Raji (cell line): Measurements from ENCODE around the gene TIMM22.

Experiments
- POLR2A ChIP-seq: IDR thresholded peaks from 2 replicates; pipeline ENCODE4 v1.6.1; 2011; ENCODE audit warnings: low read depth, low read length, control low read depth; ENCODE audit not compliant: insufficient read depth

TIMM22 gene

DNA sequence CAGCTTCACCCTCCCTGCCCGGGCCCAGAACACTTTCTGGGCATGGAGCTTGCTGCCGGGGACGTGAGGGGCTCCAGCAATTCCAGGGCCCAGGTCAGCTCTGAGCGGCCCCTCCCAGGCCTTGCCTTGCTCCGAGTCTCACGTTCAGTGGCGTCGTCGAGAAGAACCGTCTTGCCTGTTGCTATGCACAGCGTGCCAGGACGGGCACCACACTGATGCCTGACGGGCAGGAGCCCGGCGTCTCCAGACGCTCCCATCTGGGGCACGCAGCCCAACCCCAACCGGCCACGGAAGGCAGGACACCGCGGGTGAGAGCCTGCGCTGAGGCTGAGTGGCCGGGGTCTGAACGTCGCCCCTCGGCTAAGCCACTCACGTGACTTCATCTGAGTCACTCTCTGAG, 27.1 kb downstream of the TIMM22 start:
- no peak for TF ChIP-seq POLR2A

DNA sequence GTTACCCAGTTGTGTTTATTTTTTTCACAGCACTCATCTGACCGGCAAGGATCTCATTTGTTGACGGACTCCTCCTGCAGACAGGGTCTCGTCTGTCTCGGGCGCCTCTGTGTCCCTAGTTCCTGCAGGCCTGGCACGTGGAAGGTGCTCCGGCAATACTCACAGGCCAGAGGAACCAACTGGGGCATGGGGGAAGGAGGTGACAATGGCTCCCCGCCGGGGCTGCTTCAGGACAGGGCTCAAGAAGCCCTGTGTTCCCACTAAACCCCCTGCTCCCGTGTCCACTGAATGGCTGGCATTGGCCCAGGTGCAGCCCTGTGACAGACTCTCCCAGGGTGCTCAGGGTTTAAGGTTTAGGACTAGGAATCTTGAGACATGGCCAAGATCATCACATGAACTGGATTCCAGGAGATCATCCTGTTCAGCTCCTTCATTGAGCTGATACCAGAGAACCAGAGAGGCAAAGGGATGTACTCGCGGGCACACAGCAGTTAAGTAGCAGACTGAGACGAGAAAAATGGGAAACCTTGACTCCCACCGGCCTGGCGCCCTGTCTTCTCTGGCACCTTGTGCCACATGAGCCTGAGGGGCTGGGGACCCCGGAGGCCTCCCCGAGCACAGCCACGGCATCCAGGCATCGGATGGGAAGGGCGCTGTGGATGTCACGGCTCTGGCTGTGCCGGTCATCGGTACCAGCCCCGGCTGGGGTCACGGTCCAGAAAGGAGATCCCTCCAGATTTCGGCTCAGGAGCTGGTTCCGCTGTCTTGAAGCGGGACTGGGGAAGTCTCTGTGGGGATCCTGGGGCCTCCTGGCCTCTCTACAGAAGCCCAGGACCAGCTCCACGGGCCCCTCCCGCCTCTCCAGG, 29.0 kb downstream of the TIMM22 start:
- TF ChIP-seq POLR2A, result no peak

DNA sequence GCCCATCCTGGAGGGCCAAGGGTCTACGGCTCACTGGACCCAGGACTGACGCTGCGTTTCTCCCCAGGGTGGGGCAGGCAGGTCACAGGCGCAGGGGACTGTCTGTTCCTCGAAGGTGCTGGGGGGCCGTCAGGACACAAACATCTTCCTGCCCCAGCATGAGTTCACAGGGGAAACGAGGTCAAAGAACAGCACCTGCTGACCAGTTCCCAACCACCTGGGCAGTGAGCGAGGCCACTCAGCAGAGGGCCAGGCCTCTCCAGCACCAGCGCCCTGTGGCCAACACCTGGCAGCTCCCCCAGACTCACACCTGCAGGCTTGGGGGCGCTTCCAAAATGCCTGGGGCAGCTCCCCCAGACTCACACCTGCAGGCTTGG, 29.7 kb downstream of the TIMM22 start:
- no peak for TF ChIP-seq POLR2A

DNA sequence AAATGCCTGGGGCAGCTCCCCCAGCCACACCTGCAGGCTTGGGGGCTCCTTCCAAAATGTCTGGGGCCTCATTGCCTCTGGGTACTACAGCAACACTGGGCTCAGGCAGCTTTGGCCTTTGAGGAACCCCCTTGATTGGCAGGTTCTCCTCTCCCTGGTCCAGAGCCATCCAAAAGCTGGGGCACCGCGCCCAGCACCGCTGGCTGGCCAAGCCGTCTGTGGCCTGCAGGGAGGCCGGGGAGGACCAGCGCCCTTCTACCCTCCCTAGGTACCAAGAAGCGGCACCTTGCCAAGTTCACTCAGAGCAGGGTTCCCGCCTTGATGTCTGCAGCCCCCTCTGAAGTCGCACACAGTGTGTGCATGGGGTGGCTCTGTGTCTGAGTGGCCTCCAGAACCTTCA, 30.1 kb downstream of the TIMM22 start:
- TF ChIP-seq POLR2A, result no peak

DNA sequence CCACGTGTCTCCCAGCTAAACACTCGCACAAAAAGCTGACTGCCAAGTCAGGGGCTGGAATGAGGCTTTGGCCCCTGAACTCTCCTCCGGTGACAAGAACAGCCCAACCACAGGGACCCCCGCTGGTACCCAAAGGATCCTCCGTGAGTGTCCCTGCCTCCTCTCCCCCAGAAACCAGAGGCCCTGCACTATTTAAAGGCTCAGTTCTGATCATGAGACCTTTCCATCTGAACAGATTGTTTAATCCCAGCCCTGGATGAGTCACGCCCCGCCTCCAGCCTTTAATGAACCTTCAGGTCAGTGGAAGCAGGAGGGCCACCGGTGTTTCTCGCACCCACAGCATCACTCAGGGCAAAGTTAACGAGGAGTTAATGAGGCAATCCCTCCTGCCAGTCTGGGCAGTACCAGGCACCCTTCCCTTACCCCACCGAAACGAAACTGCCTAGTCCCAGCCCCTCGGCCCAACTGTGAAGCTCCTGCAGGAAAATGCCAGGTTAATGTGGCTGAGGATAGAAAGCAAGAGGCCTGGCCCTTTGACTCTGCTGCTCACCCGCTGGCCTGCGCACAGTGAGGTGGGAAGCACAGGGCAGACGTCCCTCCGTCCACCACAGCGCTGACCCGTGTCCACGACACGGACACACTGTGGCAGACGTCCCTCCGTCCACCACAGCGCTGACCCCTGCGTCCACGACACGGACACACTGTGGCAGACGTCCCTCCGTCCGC, 32.4 kb downstream of the TIMM22 start:
- TF ChIP-seq POLR2A, result no peak

DNA sequence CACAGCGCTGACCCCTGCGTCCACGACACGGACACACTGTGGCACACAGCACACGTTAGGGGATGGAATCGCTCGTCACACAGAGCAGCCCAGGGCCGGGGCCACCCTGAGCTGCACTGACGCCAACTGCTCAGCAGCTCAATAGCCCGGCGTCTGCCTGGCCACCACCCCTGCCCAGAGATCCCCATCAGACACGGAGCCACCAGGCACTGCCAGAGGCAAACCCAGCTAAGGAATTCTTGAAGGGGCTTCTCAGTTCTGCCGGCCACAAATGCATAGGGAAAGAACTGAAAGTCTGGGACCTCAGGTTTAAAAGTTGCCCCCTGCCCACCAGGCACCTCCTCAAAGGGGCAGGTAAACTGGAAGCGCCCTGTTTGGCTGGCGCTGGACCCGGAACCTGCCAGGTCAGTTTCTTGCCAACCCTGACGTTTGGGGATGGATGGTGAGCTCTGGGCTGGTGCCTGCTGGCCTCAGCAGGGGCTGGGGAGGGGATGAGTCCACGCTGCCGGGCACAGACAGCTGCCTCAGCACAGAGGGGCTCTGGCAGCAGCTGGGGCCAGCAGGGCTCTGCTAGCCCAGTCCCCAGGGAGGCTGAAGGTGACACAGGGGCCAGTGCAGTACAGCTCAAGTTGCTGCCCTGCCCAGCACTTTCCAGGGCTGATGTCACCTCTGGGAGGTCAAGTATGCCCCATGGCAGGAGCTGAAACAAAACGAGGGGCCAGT, 33.2 kb downstream of the TIMM22 start:
- no peak for TF ChIP-seq POLR2A

DNA sequence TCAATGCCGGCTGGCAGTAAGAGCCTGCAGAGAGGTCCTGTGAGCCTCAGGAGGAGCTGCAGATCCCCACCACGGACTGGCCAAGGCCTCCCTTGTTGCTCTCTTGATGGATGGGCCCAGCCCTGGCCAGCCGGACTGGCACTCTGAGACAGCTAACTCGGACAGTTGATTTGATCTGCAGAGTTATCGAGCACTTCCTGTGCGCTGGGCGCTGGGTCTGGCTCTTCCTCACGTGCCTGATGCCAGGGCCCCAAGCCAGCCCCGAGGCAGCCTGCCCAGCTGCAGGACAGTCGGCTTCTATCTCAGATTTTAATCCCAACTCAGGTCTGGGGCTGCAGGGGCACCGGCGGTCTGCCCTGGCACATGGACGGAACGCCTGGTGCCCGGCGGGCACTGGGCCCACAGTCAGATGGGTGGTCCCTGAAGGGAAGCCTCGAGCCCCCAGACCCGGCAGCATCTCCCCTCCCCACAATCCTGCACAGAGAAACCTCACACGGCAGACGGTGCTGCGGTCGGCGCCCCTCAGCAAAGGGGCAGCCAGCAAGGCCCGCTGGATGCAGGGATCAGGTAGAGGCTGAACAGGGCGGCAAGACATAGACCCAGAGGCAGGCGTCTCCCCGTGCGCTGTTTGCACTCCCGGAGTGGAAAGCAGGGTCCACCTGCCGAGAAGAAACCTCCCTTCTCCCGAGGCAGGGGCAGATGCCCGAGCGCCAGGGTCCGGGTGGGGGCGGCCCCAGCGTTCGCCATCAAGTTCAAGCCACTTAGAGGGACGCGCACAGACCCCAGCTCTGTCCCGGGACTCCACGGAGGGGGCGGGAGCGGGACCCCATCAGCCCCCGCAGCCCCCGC, 34.0 kb downstream of the TIMM22 start:
- no peak for TF ChIP-seq POLR2A

DNA sequence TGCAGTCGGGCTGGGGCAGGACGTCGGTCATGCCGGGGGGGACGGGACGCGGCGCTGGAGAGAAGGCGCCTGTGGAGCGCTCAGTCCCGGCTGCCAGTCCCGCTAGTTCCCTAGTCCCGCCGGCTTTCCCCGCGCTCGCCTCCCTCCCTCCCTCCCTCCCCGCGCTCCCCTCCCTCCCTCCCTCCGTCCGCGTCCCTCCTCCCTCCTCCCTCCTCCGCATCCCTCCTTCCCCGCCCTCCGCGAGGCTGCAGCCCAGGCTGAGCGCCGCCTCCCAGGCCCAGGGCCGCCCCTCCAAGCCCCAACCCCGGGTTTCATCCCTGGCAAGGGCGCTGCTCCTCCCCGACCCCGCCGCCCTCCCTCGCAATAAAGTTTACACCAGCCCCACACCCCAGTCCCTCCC, 34.8 kb downstream of the TIMM22 start:
- no peak for TF ChIP-seq POLR2A

DNA sequence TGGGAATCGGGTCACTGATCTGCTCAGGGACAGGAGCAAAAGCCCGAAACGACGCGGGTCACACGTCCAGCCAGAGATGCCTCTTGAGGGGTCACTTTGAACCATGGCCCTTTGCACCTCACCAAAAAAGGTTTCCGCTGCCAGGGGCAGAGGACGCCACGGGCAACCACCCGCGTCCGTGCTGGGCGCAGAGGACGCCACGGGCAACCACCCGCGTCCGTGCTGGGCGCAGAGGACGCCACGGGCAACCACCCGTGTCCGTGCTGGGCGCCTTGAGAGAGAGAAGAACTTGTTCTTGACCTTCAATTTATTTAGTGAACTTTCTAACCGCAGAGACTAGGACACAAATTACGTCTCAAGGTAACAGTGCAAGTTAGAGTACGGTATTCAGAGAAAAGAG, 35.5 kb downstream of the TIMM22 start:
- no peak for TF ChIP-seq POLR2A

DNA sequence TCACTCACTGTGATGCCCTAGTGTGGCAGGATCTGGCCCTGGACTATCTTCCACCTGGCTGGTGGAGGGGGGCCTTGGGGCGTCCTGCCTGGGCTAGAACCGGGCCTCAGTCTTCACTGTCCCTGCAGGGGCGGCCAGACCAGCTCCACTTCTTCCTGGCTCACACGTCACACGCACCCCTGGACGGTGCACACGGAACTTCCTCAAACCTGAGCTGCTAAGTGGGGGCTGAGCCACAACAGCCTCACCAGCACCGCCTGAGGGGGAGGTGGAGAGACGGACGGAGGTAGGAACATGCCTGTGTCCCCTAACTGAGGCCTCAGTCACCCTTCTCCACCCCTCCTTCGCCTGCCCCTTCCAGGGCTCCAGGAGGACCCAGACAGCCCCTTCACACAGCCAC, 36.6 kb downstream of the TIMM22 start:
- no peak for TF ChIP-seq POLR2A

DNA sequence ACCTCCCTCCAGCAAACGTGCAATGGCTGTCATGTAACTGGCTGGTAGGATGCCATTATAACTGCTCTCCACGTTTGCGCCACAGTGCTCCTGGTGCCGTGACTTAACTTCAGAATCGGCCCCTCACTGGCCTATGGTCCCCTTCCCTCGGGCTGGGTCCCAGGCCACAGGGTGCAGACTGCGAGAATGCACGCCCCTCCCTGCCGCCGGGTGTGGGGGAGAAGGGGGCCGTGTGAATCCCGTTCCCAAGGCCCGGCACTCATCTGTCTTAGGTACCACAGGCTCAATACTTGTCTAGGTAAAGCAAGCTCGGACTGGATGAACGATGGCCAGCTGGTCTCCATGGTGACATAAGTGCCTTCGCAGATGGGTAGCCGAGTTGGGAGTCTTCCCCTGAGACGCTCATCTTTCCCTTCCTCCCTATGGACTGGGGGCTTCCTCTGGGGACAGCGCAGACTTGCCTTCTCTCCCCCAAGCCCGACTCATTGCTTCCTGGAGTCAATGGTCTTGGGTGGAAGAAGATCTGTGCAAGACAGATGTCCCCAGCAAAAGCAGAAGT, 37.8 kb downstream of the TIMM22 start:
- TF ChIP-seq POLR2A, result no peak

DNA sequence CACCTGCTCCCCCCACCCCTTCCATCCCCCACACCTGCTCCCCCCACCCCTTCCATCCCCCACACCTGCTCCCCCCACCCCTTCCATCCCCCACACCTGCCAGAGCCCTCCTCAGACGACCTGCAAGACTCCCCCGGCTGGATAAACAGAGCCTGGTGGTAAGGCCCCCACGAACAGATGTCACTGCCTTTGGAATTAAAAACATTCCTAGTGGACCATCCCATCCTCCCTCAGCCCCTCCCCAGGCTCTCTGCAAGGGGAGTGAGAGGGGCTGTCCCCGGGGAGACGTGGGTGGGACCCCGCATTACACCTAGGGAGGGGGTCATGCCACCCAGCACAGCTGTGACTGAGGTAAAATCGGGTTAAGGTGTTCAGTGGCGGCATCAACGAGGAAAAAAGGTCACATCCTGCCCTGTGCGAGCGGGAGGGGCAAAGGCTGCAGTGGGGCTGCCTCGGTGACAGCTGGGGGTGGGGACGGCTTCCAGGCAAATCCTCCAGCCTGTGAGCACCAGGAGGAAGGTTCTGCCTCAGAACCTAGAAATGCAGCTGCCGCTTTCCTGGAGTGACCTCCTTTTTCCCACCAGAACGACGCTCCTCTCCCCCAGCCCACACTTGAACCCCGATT, 38.7 kb downstream of the TIMM22 start:
- no peak for TF ChIP-seq POLR2A

DNA sequence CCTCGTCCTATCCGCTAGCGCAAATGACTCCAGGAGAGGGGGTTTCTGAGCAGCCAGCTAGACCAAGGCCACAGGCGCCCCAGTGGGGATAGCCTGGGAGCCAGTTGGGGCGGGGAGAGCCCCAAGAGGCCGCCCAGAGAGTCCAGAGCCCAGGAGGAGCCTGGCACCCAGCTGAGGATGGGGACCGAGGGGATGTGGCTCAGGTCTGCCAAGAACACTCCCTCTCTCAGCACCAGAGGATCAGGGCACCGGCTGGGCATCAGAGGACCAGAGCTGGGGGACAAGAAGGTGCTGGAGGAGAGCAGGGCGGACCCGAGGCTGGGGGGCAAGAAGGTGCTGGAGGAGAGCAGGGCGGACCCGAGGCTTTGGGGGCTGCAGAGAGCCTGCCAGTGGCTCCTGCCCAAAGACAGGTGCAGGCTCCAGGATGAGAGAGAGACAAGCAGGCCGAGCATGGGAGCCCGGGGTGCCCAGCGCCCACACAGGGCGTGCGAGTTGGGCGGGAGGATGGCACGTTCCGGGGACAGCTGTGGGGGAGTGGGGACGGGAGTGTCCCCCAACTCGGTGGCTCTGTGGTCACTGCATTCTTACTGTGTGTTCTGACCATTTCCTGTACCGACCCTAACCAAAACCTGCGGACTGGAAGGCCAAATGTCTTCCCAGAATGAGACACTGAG, 39.4 kb downstream of the TIMM22 start:
- no peak for TF ChIP-seq POLR2A

DNA sequence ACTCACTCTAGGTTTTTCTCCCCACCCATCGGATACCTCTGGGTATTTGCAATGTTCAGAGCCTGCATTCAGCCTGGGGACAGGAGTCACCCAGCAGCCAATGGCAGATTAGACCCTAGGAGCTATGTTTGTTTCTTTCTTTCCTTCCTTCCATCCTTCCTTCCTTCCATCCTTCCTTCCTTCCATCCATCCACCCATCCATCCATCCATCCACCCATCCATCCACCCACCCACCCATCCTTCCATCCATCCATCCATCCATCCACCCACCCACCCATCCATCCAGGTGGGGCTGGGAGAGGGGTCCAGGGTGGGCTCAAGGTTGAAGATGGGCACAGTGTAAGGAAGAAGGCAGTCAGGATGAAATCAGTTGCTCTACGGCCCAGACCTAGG, 39.9 kb downstream of the TIMM22 start:
- TF ChIP-seq POLR2A, result no peak
